COLO668 (cell line): ENCODE results near the gene CLK2.
A peak's percentile ranks its signal among the peaks of the same experiment; 100 is the strongest.
"Not testable (repeated sequence)": the region's sequence is repeated elsewhere in the genome, so short reads cannot be mapped to it uniquely, and the experiment has no call there.

ENCODE experiments used
- DNase-seq: peaks from one replicate; lab custom pipeline; 2025; ENCODE audit not compliant: unreplicated experiment; lab: John Stamatoyannopoulos, UW

The CLK2 gene

GRCh38 chr1:155297384-155297783, 24.1 kb upstream of the CLK2 start:
- no peak for DNase-seq

GRCh38 chr1:155296661-155297060, 23.4 kb upstream of the CLK2 start:
- DNase-seq = no peak

GRCh38 chr1:155295942-155296267, 22.6 kb upstream of the CLK2 start:
- no peak for DNase-seq

- no peak for DNase-seq
These were observed 22.1 kb upstream of the CLK2 start for GRCh38 chr1:155295183-155295941.

- no peak for DNase-seq
These were observed 21.3 kb upstream of the CLK2 start for GRCh38 chr1:155294520-155295182.

- DNase-seq = no peak
These were observed 19.9 kb upstream of the CLK2 start for GRCh38 chr1:155293086-155293749.

GRCh38 chr1:155291006-155291405, 17.7 kb upstream of the CLK2 start:
- DNase-seq = not testable (repeated sequence)

- no peak for DNase-seq
These were observed 14.8 kb upstream of the CLK2 start for GRCh38 chr1:155287987-155288543.

- no peak for DNase-seq
These were observed 13.2 kb upstream of the CLK2 start for GRCh38 chr1:155286544-155286943.

- no peak for DNase-seq
These were observed 12.3 kb upstream of the CLK2 start for GRCh38 chr1:155285631-155286044.

GRCh38 chr1:155285063-155285462, 11.8 kb upstream of the CLK2 start:
- no peak for DNase-seq

- no peak for DNase-seq
These were observed 11.2 kb upstream of the CLK2 start for GRCh38 chr1:155284476-155284875.

- no peak for DNase-seq
These were observed 9.3 kb upstream of the CLK2 start for GRCh38 chr1:155282488-155283091.

GRCh38 chr1:155279268-155279667, 6.0 kb upstream of the CLK2 start:
- DNase-seq = no peak

- DNase-seq = no peak
These were observed 5.4 kb upstream of the CLK2 start for GRCh38 chr1:155278689-155279160.

- DNase-seq = peak; percentile 69
These were observed 4.8 kb upstream of the CLK2 start for GRCh38 chr1:155277902-155278688.

- peak; percentile 99 for DNase-seq
These were observed 4.0 kb upstream of the CLK2 start, which contains the start of gene HCN3 for GRCh38 chr1:155277070-155277901. HCN3 (plus strand) TSS chr1:155277463; CDS start chr1:155277591, 128 bp downstream.

GRCh38 chr1:155272466-155273342, 600 bp downstream of the CLK2 start:
- DNase-seq = peak; percentile 91

- no peak for DNase-seq
These were observed 3.9 kb downstream of the CLK2 start for GRCh38 chr1:155269381-155269780.
